Measurements from ENCODE around the gene RAD51AP2.

RAD51AP2 gene

DNA sequence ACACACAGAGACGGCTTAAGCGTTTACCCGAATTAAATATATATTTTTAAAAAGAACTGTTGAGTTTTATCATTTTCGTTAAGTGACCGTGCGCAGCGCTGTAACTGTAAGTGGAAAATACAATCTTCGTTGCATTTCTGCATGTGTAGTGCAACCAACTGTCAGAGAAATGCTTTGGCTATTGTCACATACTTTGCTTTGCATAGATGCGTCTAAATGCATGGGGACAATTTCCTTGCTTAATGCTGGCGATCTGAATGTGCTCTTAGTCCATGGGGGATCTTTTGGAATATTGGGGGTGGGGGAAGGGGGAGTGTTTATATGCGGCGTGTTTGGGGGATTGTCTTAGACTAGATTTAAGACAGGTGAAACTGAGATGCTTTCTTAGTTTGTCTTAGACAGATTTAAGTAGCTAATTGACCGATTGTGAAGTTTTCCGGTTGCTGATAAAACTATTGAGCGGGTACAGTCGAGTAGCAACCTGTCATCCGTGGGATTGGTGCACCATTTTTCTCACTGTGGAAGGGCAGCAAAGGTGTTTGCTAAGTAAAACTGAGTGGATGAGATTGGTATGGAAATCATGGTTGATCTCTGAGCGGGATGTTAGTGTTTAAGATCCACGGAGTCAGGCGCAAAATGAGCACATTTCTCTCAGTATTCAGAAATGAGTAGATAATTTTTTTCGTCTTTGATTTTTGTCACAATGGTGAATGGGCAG, 22.7 kb upstream of the RAD51AP2 start:
- peaks cover 44% of the 10 kb centered on the region for H3K27me3 Mint-ChIP-seq
- H3K27ac Mint-ChIP-seq = no peak overlapping the region
- H3K4me1 Mint-ChIP-seq = no peaks in the 10 kb centered on the region
- H3K4me3 Mint-ChIP-seq = no peak overlapping the region
- no peaks in the 10 kb centered on the region for H3K9me3 Mint-ChIP-seq
- no peaks in the 10 kb centered on the region for H3K36me3 Mint-ChIP-seq

- H3K4me1 Mint-ChIP-seq = no peaks in the 10 kb centered on the region
- peaks cover 48% of the 10 kb centered on the region for H3K27me3 Mint-ChIP-seq
- no peaks in the 10 kb centered on the region for H3K9me3 Mint-ChIP-seq
- H3K36me3 Mint-ChIP-seq = no peaks in the 10 kb centered on the region
- no peak within 1 kb of the TSS for H3K27ac Mint-ChIP-seq
- H3K4me3 Mint-ChIP-seq = no peak within 1 kb of the TSS
Observed at GRCh38 chr2:17540093-17540812, 22.0 kb upstream of the RAD51AP2 start, which contains the start of gene VSNL1. TSS of gene VSNL1 (plus strand) at chr2:17540696. CDS start at chr2:17592075, 51,379 bp downstream.

DNA sequence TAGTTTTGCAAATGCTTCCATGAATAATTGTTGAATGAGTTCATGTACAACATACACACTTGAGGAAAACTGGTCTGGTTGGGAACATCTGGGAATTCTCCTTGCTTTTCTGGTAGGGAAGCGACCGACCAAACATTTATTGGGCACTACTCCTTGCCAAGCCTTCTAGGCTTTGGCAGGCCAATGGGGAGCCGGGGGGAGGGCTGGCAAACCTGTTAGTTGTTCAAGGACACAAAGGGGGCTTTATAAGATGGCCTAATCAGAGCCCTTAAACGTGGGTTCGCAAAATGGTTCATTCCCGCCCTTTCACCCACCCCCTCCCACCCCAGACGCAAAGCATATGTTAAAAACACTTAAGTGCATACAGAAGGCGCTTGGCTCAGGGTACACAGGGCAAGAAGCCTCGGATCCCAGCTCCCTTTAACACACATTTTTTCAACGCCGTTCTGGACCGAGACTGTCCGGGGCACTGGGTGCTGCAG, 21.4 kb upstream of the RAD51AP2 start:
- no peaks in the 10 kb centered on the region for H3K9me3 Mint-ChIP-seq
- H3K4me1 Mint-ChIP-seq = no peaks in the 10 kb centered on the region
- no peaks in the 10 kb centered on the region for H3K36me3 Mint-ChIP-seq
- H3K27ac Mint-ChIP-seq = no peak overlapping the region
- H3K4me3 Mint-ChIP-seq = no peak overlapping the region
- peaks cover 51% of the 10 kb centered on the region for H3K27me3 Mint-ChIP-seq

DNA sequence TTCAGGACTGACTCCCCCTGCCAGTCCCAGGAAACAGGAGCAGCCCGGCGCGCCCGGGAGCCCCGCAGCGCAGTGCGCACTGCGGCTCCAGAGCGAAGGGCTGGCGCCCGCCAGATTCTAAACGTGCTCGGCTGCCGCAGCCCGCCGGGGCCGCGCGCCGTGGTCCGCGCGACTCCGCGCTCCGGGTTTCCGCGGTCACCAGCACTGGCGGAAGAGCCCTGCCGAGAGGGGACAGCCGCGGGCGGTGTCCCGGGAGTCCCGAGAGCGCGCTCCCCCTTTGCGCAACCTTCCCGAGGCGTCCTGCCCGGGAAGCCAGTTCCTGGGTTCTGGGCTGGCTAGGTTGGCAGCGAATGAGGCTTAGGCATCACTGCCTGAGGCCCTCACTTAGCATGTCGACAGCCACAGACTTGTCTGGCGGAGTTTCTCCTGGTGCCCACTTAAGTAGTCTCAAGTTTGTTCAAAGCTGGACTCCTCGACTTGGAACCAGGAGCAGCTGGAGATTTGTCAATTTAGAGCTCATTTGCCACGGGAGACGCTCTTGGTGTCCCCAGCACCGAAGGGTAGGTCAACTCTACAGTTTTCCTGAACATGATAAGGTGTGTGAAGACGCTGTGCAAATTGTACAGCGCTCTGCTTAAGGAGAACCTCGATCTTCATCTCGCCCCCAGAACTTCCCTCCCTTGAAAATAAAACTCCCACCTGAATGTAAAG, 20.8 kb upstream of the RAD51AP2 start:
- Mint-ChIP-seq H3K27me3 (peaks cover 51% of the 10 kb centered on the region), H3K4me1 (no peaks in the 10 kb centered on the region), H3K4me3 (no peak overlapping the region), H3K27ac (no peak overlapping the region), H3K9me3 (no peaks in the 10 kb centered on the region), H3K36me3 (no peaks in the 10 kb centered on the region)

GRCh38 chr2:17538022-17538843, 20.0 kb upstream of the RAD51AP2 start:
- no peaks in the 10 kb centered on the region for H3K9me3 Mint-ChIP-seq
- no peaks in the 10 kb centered on the region for H3K36me3 Mint-ChIP-seq

DNA sequence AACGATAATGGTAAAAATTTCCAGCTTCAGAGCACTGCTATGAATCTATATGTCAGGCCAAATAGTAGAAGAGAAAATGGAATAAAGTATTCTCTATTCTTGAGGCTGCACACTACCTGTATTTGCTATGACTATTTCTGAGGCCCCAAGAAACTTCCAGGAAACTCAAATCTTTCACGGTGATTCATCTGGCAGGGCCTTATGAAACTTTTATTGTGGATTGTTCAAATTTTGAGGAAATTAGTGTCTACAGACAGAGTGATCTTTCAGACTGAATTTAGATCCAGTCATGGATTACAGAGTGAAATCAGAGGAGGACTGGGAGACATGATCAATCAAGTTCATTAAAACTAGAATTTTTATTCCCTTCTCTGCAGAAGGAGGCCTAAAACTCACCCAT, 18.2 kb upstream of the RAD51AP2 start:
- Mint-ChIP-seq H3K27me3 (peaks cover 40% of the 10 kb centered on the region), H3K4me1 (no peaks in the 10 kb centered on the region), H3K9me3 (no peaks in the 10 kb centered on the region), H3K4me3 (no peak overlapping the region), H3K27ac (no peak overlapping the region), H3K36me3 (no peaks in the 10 kb centered on the region)

More at GRCh38 chr2:17538022-17538843, 20.0 kb upstream of the RAD51AP2 start:
- Mint-ChIP-seq H3K27me3 (peaks cover 47% of the 10 kb centered on the region), H3K4me3 (no peak overlapping the region), H3K27ac (no peak overlapping the region), H3K4me1 (no peaks in the 10 kb centered on the region)

- H3K9me3 Mint-ChIP-seq = no peaks in the 10 kb centered on the region
- no peaks in the 10 kb centered on the region for H3K36me3 Mint-ChIP-seq
- no peaks in the 10 kb centered on the region for H3K4me1 Mint-ChIP-seq
- H3K4me3 Mint-ChIP-seq = no peak overlapping the region
- peaks cover 24% of the 10 kb centered on the region for H3K27me3 Mint-ChIP-seq
- H3K27ac Mint-ChIP-seq = no peak overlapping the region
Observed at GRCh38 chr2:17533546-17533945, 15.3 kb upstream of the RAD51AP2 start.

- Mint-ChIP-seq H3K4me1 (no peaks in the 10 kb centered on the region), H3K27me3 (peaks cover 1% of the 10 kb centered on the region), H3K9me3 (no peaks in the 10 kb centered on the region), H3K4me3 (no peak overlapping the region), H3K27ac (no peak overlapping the region), H3K36me3 (no peaks in the 10 kb centered on the region)
Observed at GRCh38 chr2:17529771-17530170, 11.5 kb upstream of the RAD51AP2 start.

- Mint-ChIP-seq H3K27me3 (peaks cover 18% of the 10 kb centered on the region), H3K36me3 (no peaks in the 10 kb centered on the region), H3K27ac (no peak overlapping the region), H3K4me3 (no peak overlapping the region), H3K4me1 (no peaks in the 10 kb centered on the region), H3K9me3 (no peaks in the 10 kb centered on the region)
Observed at GRCh38 chr2:17522303-17522702, 4.1 kb upstream of the RAD51AP2 start.

GRCh38 chr2:17521621-17522020, 3.4 kb upstream of the RAD51AP2 start:
- Mint-ChIP-seq H3K27me3 (peaks cover 23% of the 10 kb centered on the region), H3K4me1 (no peaks in the 10 kb centered on the region), H3K4me3 (no peak overlapping the region), H3K36me3 (no peaks in the 10 kb centered on the region), H3K27ac (no peak overlapping the region), H3K9me3 (no peaks in the 10 kb centered on the region)

- peaks cover 24% of the 10 kb centered on the region for H3K27me3 Mint-ChIP-seq
- H3K4me1 Mint-ChIP-seq = no peaks in the 10 kb centered on the region
- peaks cover 2% of the 10 kb centered on the region for H3K9me3 Mint-ChIP-seq
- H3K36me3 Mint-ChIP-seq = no peaks in the 10 kb centered on the region
- H3K4me3 Mint-ChIP-seq = no peak overlapping the region
- H3K27ac Mint-ChIP-seq = no peak overlapping the region
Observed at GRCh38 chr2:17520761-17521160, 2.5 kb upstream of the RAD51AP2 start.

GRCh38 chr2:17519486-17519885, 1.2 kb upstream of the RAD51AP2 start:
- H3K4me1 Mint-ChIP-seq = no peaks in the 10 kb centered on the region
- H3K27ac Mint-ChIP-seq = no peak overlapping the region

DNA sequence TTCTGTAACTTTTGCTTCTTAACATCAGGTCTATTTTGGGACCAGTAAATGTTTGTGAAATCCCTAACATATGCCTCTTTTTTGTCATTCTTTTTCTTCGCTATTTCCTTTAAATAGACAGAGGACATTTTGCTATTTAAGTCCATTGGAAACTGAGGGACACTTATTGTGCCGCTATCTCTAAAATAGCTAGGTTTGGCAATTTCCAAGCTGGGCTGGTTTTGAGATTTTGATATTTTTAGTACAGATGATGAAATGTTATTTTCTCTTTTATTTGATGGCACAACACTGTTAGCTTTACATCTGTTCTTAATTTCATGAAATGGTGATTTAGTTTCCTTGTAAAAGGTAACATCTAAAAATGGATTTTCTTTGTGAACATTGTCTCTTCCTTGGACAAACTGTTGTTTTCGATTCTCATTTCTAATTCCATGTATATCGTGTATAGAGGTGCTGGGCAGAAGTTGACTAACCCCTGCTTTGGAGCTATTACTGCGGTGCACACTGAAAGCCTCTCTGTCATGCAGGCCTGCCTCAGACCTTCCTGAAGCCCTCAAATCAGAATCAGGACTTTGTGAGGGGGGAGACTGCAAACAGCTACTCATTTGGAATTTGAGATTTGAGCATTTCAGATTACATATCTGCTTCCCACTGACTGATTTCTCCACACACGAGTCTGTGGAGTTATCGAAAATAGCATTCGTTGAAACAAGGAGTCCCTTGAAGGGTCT, 594 bp downstream of the RAD51AP2 start:
- peaks cover 28% of the 10 kb centered on the region for H3K27me3 Mint-ChIP-seq
- no peak overlapping the region for H3K27ac Mint-ChIP-seq
- peaks cover 6% of the 10 kb centered on the region for H3K9me3 Mint-ChIP-seq
- H3K36me3 Mint-ChIP-seq = no peaks in the 10 kb centered on the region
- H3K4me3 Mint-ChIP-seq = no peak overlapping the region
- H3K4me1 Mint-ChIP-seq = no peaks in the 10 kb centered on the region

More at GRCh38 chr2:17519486-17519885, 1.2 kb upstream of the RAD51AP2 start:
- no peaks in the 10 kb centered on the region for H3K36me3 Mint-ChIP-seq
- H3K9me3 Mint-ChIP-seq = peaks cover 6% of the 10 kb centered on the region
- no peak overlapping the region for H3K4me3 Mint-ChIP-seq
- peaks cover 28% of the 10 kb centered on the region for H3K27me3 Mint-ChIP-seq

GRCh38 chr2:17515652-17516051, 2.6 kb downstream of the RAD51AP2 start:
- Mint-ChIP-seq H3K4me3 (no peak overlapping the region), H3K4me1 (no peaks in the 10 kb centered on the region), H3K9me3 (peaks cover 6% of the 10 kb centered on the region), H3K27me3 (peaks cover 26% of the 10 kb centered on the region), H3K27ac (no peak overlapping the region), H3K36me3 (no peaks in the 10 kb centered on the region)

Data from activated naive CD4-positive, alpha-beta T cell treated with anti-CD3 and anti-CD28 coated beads, Interleukin-2, amount 50 U/mL, for 24 hours (primary cell).